ENCODE data around the gene CACNG8. TPM values are rescaled to one million over a fixed set of nuclear protein-coding genes. Genes with fewer than 3 reads are reported as not detected.

CACNG8 gene
- total RNA-seq, 6 experiments from 2014 or later = 0.09 to 0.48 (median 0.26) TPM

GRCh38 chr19:53988981-53989380 lies 26.2 kb downstream of the CACNG8 start:
- TF ChIP-seq CTCF (IDR thresholded peaks at IDR 0.05) = no peak
- H3K36me3 Mint-ChIP-seq (ENCODE audit: low read depth) = no peaks in the 10 kb centered on the region
- no peak overlapping the region for H3K4me3 Mint-ChIP-seq
- DNase-seq = no peak
- H3K27ac Mint-ChIP-seq = no peak overlapping the region
- H3K4me1 Mint-ChIP-seq (ENCODE audit: low read depth) = peaks cover under 1% of the 10 kb centered on the region; the same call in 1 of the 2 replicates
- peaks cover 24% of the 10 kb centered on the region for H3K27me3 Mint-ChIP-seq (ENCODE audit: insufficient read depth)
- H3K9me3 Mint-ChIP-seq = no peaks in the 10 kb centered on the region

- TF ChIP-seq CTCF (IDR thresholded peaks at IDR 0.05) = no peak
- DNase-seq = no peak
- no peak overlapping the region for H3K4me3 Mint-ChIP-seq
- H3K36me3 Mint-ChIP-seq (ENCODE audit: low read depth) = no peaks in the 10 kb centered on the region
- peaks cover 9% of the 10 kb centered on the region; the same call in 1 of the 2 replicates for H3K4me1 Mint-ChIP-seq (ENCODE audit: low read depth)
- H3K27me3 Mint-ChIP-seq (ENCODE audit: insufficient read depth) = peaks cover 28% of the 10 kb centered on the region
- H3K27ac Mint-ChIP-seq = no peak overlapping the region
- no peaks in the 10 kb centered on the region for H3K9me3 Mint-ChIP-seq
These were observed 27.1 kb downstream of the CACNG8 start for GRCh38 chr19:53989600-53990533.

GRCh38 chr19:53991224-53992113 lies 28.7 kb downstream of the CACNG8 start, which contains the start of gene CACNG6:
TSS of gene CACNG6 (plus strand) at chr19:53991637. CDS start at chr19:53992878, 1,241 bp downstream.
- H3K9me3 Mint-ChIP-seq = no peaks in the 10 kb centered on the region
- peaks cover 14% of the 10 kb centered on the region; the same call in 1 of the 2 replicates for H3K4me1 Mint-ChIP-seq (ENCODE audit: low read depth)
- DNase-seq = no peak
- peaks cover 38% of the 10 kb centered on the region for H3K27me3 Mint-ChIP-seq (ENCODE audit: insufficient read depth)
- TF ChIP-seq CTCF (IDR thresholded peaks at IDR 0.05) = no peak
- no peak within 1 kb of the TSS for H3K27ac Mint-ChIP-seq
- no peaks in the 10 kb centered on the region for H3K36me3 Mint-ChIP-seq (ENCODE audit: low read depth)
- peak within 1 kb of the TSS; percentile 57 for H3K4me3 Mint-ChIP-seq

- Mint-ChIP-seq H3K9me3 (no peaks in the 10 kb centered on the region), H3K27ac (no peak overlapping the region), H3K4me3 (peak overlapping the region; percentile 57), H3K27me3 (ENCODE audit: insufficient read depth) (peaks cover 40% of the 10 kb centered on the region), H3K4me1 (ENCODE audit: low read depth) (peaks cover 14% of the 10 kb centered on the region; the same call in 1 of the 2 replicates), H3K36me3 (ENCODE audit: low read depth) (no peaks in the 10 kb centered on the region)
- TF ChIP-seq CTCF (IDR thresholded peaks at IDR 0.05) = no peak
- DNase-seq = no peak
These were observed 29.5 kb downstream of the CACNG8 start for GRCh38 chr19:53992211-53992610.

- no peak for TF ChIP-seq CTCF (IDR thresholded peaks at IDR 0.05)
- H3K4me3 Mint-ChIP-seq = no peak overlapping the region
- H3K4me1 Mint-ChIP-seq (ENCODE audit: low read depth) = peaks cover 14% of the 10 kb centered on the region; the same call in 1 of the 2 replicates
- no peaks in the 10 kb centered on the region for H3K9me3 Mint-ChIP-seq
- H3K27me3 Mint-ChIP-seq (ENCODE audit: insufficient read depth) = peaks cover 46% of the 10 kb centered on the region
- no peak for DNase-seq
- H3K36me3 Mint-ChIP-seq (ENCODE audit: low read depth) = no peaks in the 10 kb centered on the region
- H3K27ac Mint-ChIP-seq = no peak overlapping the region
These were observed 30.1 kb downstream of the CACNG8 start for GRCh38 chr19:53992815-53993214.
